ENCODE data around the gene FAM50B.
A peak's percentile ranks its signal among the peaks of the same experiment; 100 is the strongest.

FAM50B gene

GRCh38 chr6:3836566-3836965 is 12.6 kb upstream of the FAM50B start:
- no peaks in the 10 kb centered on the region for H3K4me1 ChIP-seq (ENCODE audit: control insufficient read depth, insufficient read depth, low read length)
- H3K9ac ChIP-seq (ENCODE audit: low read length in 2 of 2) = no peak overlapping the region
- no peaks in the 10 kb centered on the region for H3K36me3 ChIP-seq (ENCODE audit: control insufficient read depth in 2 of 2, insufficient read depth in 2 of 2, low read length in 2 of 2)
- no peaks in the 10 kb centered on the region for H3K27me3 ChIP-seq (ENCODE audit: control insufficient read depth in 1 of 2, insufficient read depth in 2 of 2, low read length in 2 of 2)
- no peaks in the 10 kb centered on the region for H3K9me3 ChIP-seq (ENCODE audit: control insufficient read depth in 2 of 2, low read length in 2 of 2)
- no peak overlapping the region for H3K27ac ChIP-seq (ENCODE audit: low read length)
- H3K4me3 ChIP-seq (ENCODE audit: low read length in 2 of 2) = no peak overlapping the region

- Histone ChIP-seq H3K4me3 (ENCODE audit: low read length in 2 of 2) (no peak overlapping the region), H3K9ac (ENCODE audit: low read length in 2 of 2) (no peak overlapping the region), H3K36me3 (ENCODE audit: control insufficient read depth in 2 of 2, insufficient read depth in 2 of 2, low read length in 2 of 2) (no peaks in the 10 kb centered on the region), H3K9me3 (ENCODE audit: control insufficient read depth in 2 of 2, low read length in 2 of 2) (no peaks in the 10 kb centered on the region), H3K27me3 (ENCODE audit: control insufficient read depth in 1 of 2, insufficient read depth in 2 of 2, low read length in 2 of 2) (no peaks in the 10 kb centered on the region), H3K4me1 (ENCODE audit: control insufficient read depth, insufficient read depth, low read length) (peaks cover 7% of the 10 kb centered on the region), H3K27ac (ENCODE audit: low read length) (no peak overlapping the region)
Observed at GRCh38 chr6:3837781-3838180, 11.4 kb upstream of the FAM50B start.

- Histone ChIP-seq H3K4me1 (ENCODE audit: control insufficient read depth, insufficient read depth, low read length) (peaks cover 7% of the 10 kb centered on the region), H3K27me3 (ENCODE audit: control insufficient read depth in 1 of 2, insufficient read depth in 2 of 2, low read length in 2 of 2) (no peaks in the 10 kb centered on the region), H3K9ac (ENCODE audit: low read length in 2 of 2) (no peak overlapping the region), H3K4me3 (ENCODE audit: low read length in 2 of 2) (no peak overlapping the region), H3K27ac (ENCODE audit: low read length) (no peak overlapping the region), H3K36me3 (ENCODE audit: control insufficient read depth in 2 of 2, insufficient read depth in 2 of 2, low read length in 2 of 2) (no peaks in the 10 kb centered on the region), H3K9me3 (ENCODE audit: control insufficient read depth in 2 of 2, low read length in 2 of 2) (no peaks in the 10 kb centered on the region)
Observed at GRCh38 chr6:3838992-3839867, 9.9 kb upstream of the FAM50B start.

GRCh38 chr6:3841066-3841454 is 8.1 kb upstream of the FAM50B start:
- peaks cover 7% of the 10 kb centered on the region for H3K4me1 ChIP-seq (ENCODE audit: control insufficient read depth, insufficient read depth, low read length)
- no peaks in the 10 kb centered on the region for H3K9me3 ChIP-seq (ENCODE audit: control insufficient read depth in 2 of 2, low read length in 2 of 2)
- no peak overlapping the region for H3K27ac ChIP-seq (ENCODE audit: low read length)

GRCh38 chr6:3841711-3842565 is 7.2 kb upstream of the FAM50B start:
- H3K4me3 ChIP-seq (ENCODE audit: low read length in 2 of 2) = no peak overlapping the region
- no peaks in the 10 kb centered on the region for H3K36me3 ChIP-seq (ENCODE audit: control insufficient read depth in 2 of 2, insufficient read depth in 2 of 2, low read length in 2 of 2)
- peaks cover 7% of the 10 kb centered on the region for H3K4me1 ChIP-seq (ENCODE audit: control insufficient read depth, insufficient read depth, low read length)
- no peaks in the 10 kb centered on the region for H3K27me3 ChIP-seq (ENCODE audit: control insufficient read depth in 1 of 2, insufficient read depth in 2 of 2, low read length in 2 of 2)
- no peak overlapping the region for H3K27ac ChIP-seq (ENCODE audit: low read length)
- no peak overlapping the region for H3K9ac ChIP-seq (ENCODE audit: low read length in 2 of 2)
- no peaks in the 10 kb centered on the region for H3K9me3 ChIP-seq (ENCODE audit: control insufficient read depth in 2 of 2, low read length in 2 of 2)

More at GRCh38 chr6:3841066-3841454, 8.1 kb upstream of the FAM50B start:
- Histone ChIP-seq H3K9ac (ENCODE audit: low read length in 2 of 2) (no peak overlapping the region), H3K27me3 (ENCODE audit: control insufficient read depth in 1 of 2, insufficient read depth in 2 of 2, low read length in 2 of 2) (no peaks in the 10 kb centered on the region), H3K4me3 (ENCODE audit: low read length in 2 of 2) (no peak overlapping the region), H3K36me3 (ENCODE audit: control insufficient read depth in 2 of 2, insufficient read depth in 2 of 2, low read length in 2 of 2) (no peaks in the 10 kb centered on the region)

- Histone ChIP-seq H3K36me3 (ENCODE audit: control insufficient read depth in 2 of 2, insufficient read depth in 2 of 2, low read length in 2 of 2) (no peaks in the 10 kb centered on the region), H3K4me1 (ENCODE audit: control insufficient read depth, insufficient read depth, low read length) (peaks cover 10% of the 10 kb centered on the region), H3K9ac (ENCODE audit: low read length in 2 of 2) (no peak overlapping the region), H3K9me3 (ENCODE audit: control insufficient read depth in 2 of 2, low read length in 2 of 2) (no peaks in the 10 kb centered on the region), H3K27me3 (ENCODE audit: control insufficient read depth in 1 of 2, insufficient read depth in 2 of 2, low read length in 2 of 2) (no peaks in the 10 kb centered on the region), H3K4me3 (ENCODE audit: low read length in 2 of 2) (no peak overlapping the region), H3K27ac (ENCODE audit: low read length) (no peak overlapping the region)
Observed at GRCh38 chr6:3843379-3844096, 5.6 kb upstream of the FAM50B start.

GRCh38 chr6:3844097-3844463 is 5.1 kb upstream of the FAM50B start:
- Histone ChIP-seq H3K4me1 (ENCODE audit: control insufficient read depth, insufficient read depth, low read length) (peaks cover 10% of the 10 kb centered on the region), H3K27ac (ENCODE audit: low read length) (no peak overlapping the region)

GRCh38 chr6:3847521-3847920 is 1.7 kb upstream of the FAM50B start:
- Histone ChIP-seq H3K9me3 (ENCODE audit: control insufficient read depth in 2 of 2, low read length in 2 of 2) (no peaks in the 10 kb centered on the region), H3K36me3 (ENCODE audit: control insufficient read depth in 2 of 2, insufficient read depth in 2 of 2, low read length in 2 of 2) (no peaks in the 10 kb centered on the region), H3K4me3 (ENCODE audit: low read length in 2 of 2) (no peak overlapping the region), H3K9ac (ENCODE audit: low read length in 2 of 2) (no peak overlapping the region), H3K27me3 (ENCODE audit: control insufficient read depth in 1 of 2, insufficient read depth in 2 of 2, low read length in 2 of 2) (no peaks in the 10 kb centered on the region), H3K4me1 (ENCODE audit: control insufficient read depth, insufficient read depth, low read length) (peaks cover 15% of the 10 kb centered on the region), H3K27ac (ENCODE audit: low read length) (no peak overlapping the region)

More at GRCh38 chr6:3844097-3844463, 5.1 kb upstream of the FAM50B start:
- Histone ChIP-seq H3K4me3 (ENCODE audit: low read length in 2 of 2) (no peak overlapping the region), H3K36me3 (ENCODE audit: control insufficient read depth in 2 of 2, insufficient read depth in 2 of 2, low read length in 2 of 2) (no peaks in the 10 kb centered on the region), H3K9me3 (ENCODE audit: control insufficient read depth in 2 of 2, low read length in 2 of 2) (no peaks in the 10 kb centered on the region), H3K27me3 (ENCODE audit: control insufficient read depth in 1 of 2, insufficient read depth in 2 of 2, low read length in 2 of 2) (no peaks in the 10 kb centered on the region), H3K9ac (ENCODE audit: low read length in 2 of 2) (no peak overlapping the region)

- H3K9ac ChIP-seq (ENCODE audit: low read length in 2 of 2) = peak overlapping the region; percentile 33 to 47
- H3K4me3 ChIP-seq (ENCODE audit: low read length in 2 of 2) = peak overlapping the region; percentile 51 to 79
- no peaks in the 10 kb centered on the region for H3K36me3 ChIP-seq (ENCODE audit: control insufficient read depth in 2 of 2, insufficient read depth in 2 of 2, low read length in 2 of 2)
Observed at GRCh38 chr6:3848380-3848779, 793 bp upstream of the FAM50B start.

GRCh38 chr6:3849681-3850450 is 693 bp downstream of the FAM50B start:
- H3K4me3 ChIP-seq (ENCODE audit: low read length in 2 of 2) = peak overlapping the region; percentile 79 to 82
- peak overlapping the region; percentile 47 to 66 for H3K9ac ChIP-seq (ENCODE audit: low read length in 2 of 2)
- peak overlapping the region; percentile 62 for H3K27ac ChIP-seq (ENCODE audit: low read length)
- no peaks in the 10 kb centered on the region for H3K27me3 ChIP-seq (ENCODE audit: control insufficient read depth in 1 of 2, insufficient read depth in 2 of 2, low read length in 2 of 2)
- H3K36me3 ChIP-seq (ENCODE audit: control insufficient read depth in 2 of 2, insufficient read depth in 2 of 2, low read length in 2 of 2) = no peaks in the 10 kb centered on the region
- H3K4me1 ChIP-seq (ENCODE audit: control insufficient read depth, insufficient read depth, low read length) = peaks cover 15% of the 10 kb centered on the region
- H3K9me3 ChIP-seq (ENCODE audit: control insufficient read depth in 2 of 2, low read length in 2 of 2) = no peaks in the 10 kb centered on the region

More at GRCh38 chr6:3848380-3848779, 793 bp upstream of the FAM50B start:
- peak overlapping the region; percentile 66 for H3K27ac ChIP-seq (ENCODE audit: low read length)
- H3K27me3 ChIP-seq (ENCODE audit: control insufficient read depth in 1 of 2, insufficient read depth in 2 of 2, low read length in 2 of 2) = no peaks in the 10 kb centered on the region
- no peaks in the 10 kb centered on the region for H3K9me3 ChIP-seq (ENCODE audit: control insufficient read depth in 2 of 2, low read length in 2 of 2)
- peaks cover 15% of the 10 kb centered on the region for H3K4me1 ChIP-seq (ENCODE audit: control insufficient read depth, insufficient read depth, low read length)
